Colonic mucosa (tissue), 4 donors: Measurements from ENCODE around the gene CRISPLD2. TPM values are rescaled to one million over a fixed set of nuclear protein-coding genes. Genes with fewer than 3 reads are reported as not detected.

Experiments used
- DNase-seq: peaks from one replicate; pipeline ENCODE4 v3.0.0-alpha.2; 2020
- H3K27ac ChIP-seq: fragments of 200-600 bp; one replicate; pipeline ENCODE4 v1.8.0; 2021
- H3K27me3 ChIP-seq: fragments of 200-600 bp; one replicate; pipeline ENCODE4 v1.8.0; 2021
- H3K36me3 ChIP-seq: fragments of 200-600 bp; one replicate; pipeline ENCODE4 v1.8.0; 2021
- H3K4me1 ChIP-seq: fragments of 200-600 bp; one replicate; pipeline ENCODE4 v1.8.0; 2021; ENCODE audit warnings: mild to moderate bottlenecking
- H3K4me3 ChIP-seq: fragments of 200-600 bp; one replicate; pipeline ENCODE4 v1.8.0; 2021
- H3K9ac ChIP-seq, 2 donors: one replicate each; pipeline ENCODE4 v1.7.0; 2013; ENCODE audit warnings: control low read depth in 2 of 2, low read depth in 2 of 2, low read length in 2 of 2
- H3K9me3 ChIP-seq: fragments of 200-600 bp; one replicate; pipeline ENCODE4 v1.8.0; 2021
- CTCF ChIP-seq: fragments of 200-600 bp; IDR thresholded peaks from one replicate; pipeline ENCODE4 v1.8.0; 2022; ENCODE audit warnings: antibody characterized with exemption, mild to moderate bottlenecking
- intact Hi-C: fragments of 100-400 bp; cut with DNase I; formaldehyde crosslinking; loops from one replicate; pipeline ENCODE4 v1.14.1; 2022
- total RNA-seq, 2 donors: library from RNA; stranded (reverse); fragmentation: NEBNext Ultra II Directional in 1 of 2; extraction: Animal tissue kit (Norgen Biotek cat#: 25700) in 1 of 2; gene quantifications; one replicate each; pipeline ENCODE4 v1.2.1, GENCODE V29; 2021
- donor health status: healthy.
- donor health status: DM: no; HTN: no; CAD: no.
- donor health status: DM: no; HTN: no; CAD: no.

The CRISPLD2 gene
- total RNA-seq, 2 donors from 2014 or later, result 10.4 to 37.9 TPM

- Histone ChIP-seq H3K27ac (peak overlapping the region; percentile 36), H3K9ac (peak overlapping the region; percentile 12 to 19), H3K4me3 (no peak overlapping the region), H3K27me3 (no peaks in the 10 kb centered on the region), H3K9me3 (no peaks in the 10 kb centered on the region), H3K36me3 (no peaks in the 10 kb centered on the region), H3K4me1 (no peaks in the 10 kb centered on the region)
- no peak for DNase-seq
- intact Hi-C loops, result no loop called here
- TF ChIP-seq CTCF, result no peak
Measured at GRCh38 chr16:84836967-84837366, 17.2 kb downstream of the CRISPLD2 start.

- Histone ChIP-seq H3K4me3 (no peak overlapping the region), H3K9me3 (no peaks in the 10 kb centered on the region), H3K27me3 (no peaks in the 10 kb centered on the region), H3K4me1 (no peaks in the 10 kb centered on the region), H3K27ac (no peak overlapping the region), H3K9ac (no peak overlapping the region), H3K36me3 (no peaks in the 10 kb centered on the region)
- TF ChIP-seq CTCF, result no peak
- DNase-seq, result no peak
- intact Hi-C loops, result no loop called here
Measured at GRCh38 chr16:84838383-84838948, 18.7 kb downstream of the CRISPLD2 start.

- DNase-seq, result no peak
- Histone ChIP-seq H3K9ac (no peak overlapping the region), H3K9me3 (no peaks in the 10 kb centered on the region), H3K4me3 (no peak overlapping the region), H3K27ac (no peak overlapping the region), H3K4me1 (no peaks in the 10 kb centered on the region), H3K36me3 (no peaks in the 10 kb centered on the region), H3K27me3 (no peaks in the 10 kb centered on the region)
- intact Hi-C loops, result no loop called here
- TF ChIP-seq CTCF, result no peak
Measured at GRCh38 chr16:84839054-84839453, 19.3 kb downstream of the CRISPLD2 start.

GRCh38 chr16:84839956-84840355, 20.2 kb downstream of the CRISPLD2 start:
- H3K4me1 ChIP-seq, result no peaks in the 10 kb centered on the region
- no peaks in the 10 kb centered on the region for H3K27me3 ChIP-seq
- H3K9me3 ChIP-seq, result no peaks in the 10 kb centered on the region
- H3K27ac ChIP-seq, result no peak overlapping the region
- no peaks in the 10 kb centered on the region for H3K36me3 ChIP-seq
- no peak overlapping the region for H3K9ac ChIP-seq
- H3K4me3 ChIP-seq, result no peak overlapping the region
- intact Hi-C loops, result no loop called here
- no peak for TF ChIP-seq CTCF
- no peak for DNase-seq

GRCh38 chr16:84840687-84841627, 21.2 kb downstream of the CRISPLD2 start:
- peak overlapping the region in 1 of 2 donors; percentile 19 for H3K9ac ChIP-seq
- H3K27me3 ChIP-seq, result no peaks in the 10 kb centered on the region
- H3K9me3 ChIP-seq, result no peaks in the 10 kb centered on the region
- H3K27ac ChIP-seq, result peak overlapping the region; percentile 53
- no peaks in the 10 kb centered on the region for H3K36me3 ChIP-seq
- no peak overlapping the region for H3K4me3 ChIP-seq
- TF ChIP-seq CTCF, result no peak
- intact Hi-C loops, result no loop called here
- no peaks in the 10 kb centered on the region for H3K4me1 ChIP-seq
- no peak for DNase-seq
